Endothelial cell of umbilical vein (primary cell): ENCODE measurements around the gene R3HDM2.

ENCODE experiments used
- CTCF ChIP-seq, 2 donors: IDR thresholded peaks; 1 replicate in 1 of 2; 2 replicates in 1 of 2; pipeline ENCODE4 v1.5.1; 2011; ENCODE audit warnings: low read length in 2 of 2, mild to moderate bottlenecking in 2 of 2, moderate library complexity in 2 of 2, control low read depth in 1 of 2, inconsistent platforms in 1 of 2, low read depth in 1 of 2; ENCODE audit not compliant: insufficient read depth in 1 of 2; ENCODE audit errors: extremely low read depth in 1 of 2
- EZH2 ChIP-seq: IDR thresholded peaks from 2 replicates; pipeline ENCODE4 v1.6.1; 2012; ENCODE audit warnings: borderline replicate concordance, low read depth, mild to moderate bottlenecking, moderate library complexity, low read length, inconsistent platforms; ENCODE audit not compliant: severe bottlenecking
- FOS ChIP-seq: IDR thresholded peaks from 2 replicates; pipeline ENCODE4 v1.6.1; 2011; ENCODE audit warnings: mild to moderate bottlenecking, low read length, moderate library complexity, borderline replicate concordance; ENCODE audit not compliant: insufficient read depth
- GATA2 ChIP-seq: IDR thresholded peaks from 2 replicates; pipeline ENCODE4 v1.7.0; 2011; ENCODE audit warnings: low read depth, mild to moderate bottlenecking, moderate library complexity, mixed read lengths, low read length; ENCODE audit not compliant: insufficient read length, insufficient read depth
- MAX ChIP-seq: IDR thresholded peaks from 2 replicates; pipeline ENCODE4 v1.6.1; 2011; ENCODE audit not compliant: insufficient read depth, insufficient read length
- MYC ChIP-seq: IDR thresholded peaks from one replicate; pipeline ENCODE4 v1.6.1; 2011; ENCODE audit warnings: mild to moderate bottlenecking, low read depth, low read length
- POLR2A ChIP-seq: IDR thresholded peaks from 2 replicates; pipeline ENCODE4 v1.6.1; 2012; ENCODE audit warnings: low read depth, mild to moderate bottlenecking, control low read depth, low read length
- POLR2AphosphoS5 ChIP-seq: IDR thresholded peaks from 2 replicates; pipeline ENCODE4 v1.6.1; 2012; ENCODE audit warnings: low read depth, mild to moderate bottlenecking, control low read depth, low read length, moderate library complexity; ENCODE audit not compliant: insufficient read depth

- no peak for TF ChIP-seq POLR2AphosphoS5
- TF ChIP-seq EZH2, result no peak
- TF ChIP-seq CTCF (IDR thresholded peaks at IDR 0.05; ENCODE audit: extremely low read depth in 1 of 2, insufficient read depth in 1 of 2, low read depth in 1 of 2, low read length in 2 of 2), result no peak
- TF ChIP-seq FOS, result no peak
- TF ChIP-seq POLR2A, result no peak
- no peak for TF ChIP-seq GATA2
- no peak for TF ChIP-seq MYC
- TF ChIP-seq MAX, result no peak
These were observed 105.4 kb downstream of the R3HDM2 start for GRCh38 chr12:57325395-57325794.
